PFSK-1 (cell line): ENCODE measurements around the gene PTPRN2.

ENCODE experiments used
- POLR2AphosphoS5 ChIP-seq: IDR thresholded peaks from 2 replicates; pipeline ENCODE4 v1.6.1; 2012; ENCODE audit warnings: low read depth, mild to moderate bottlenecking, control low read depth, low read length, moderate library complexity
- SIN3A ChIP-seq: IDR thresholded peaks from 2 replicates; pipeline ENCODE4 v1.6.1; 2012; ENCODE audit warnings: mild to moderate bottlenecking, low read length, moderate library complexity, borderline replicate concordance; ENCODE audit not compliant: insufficient read depth
- TAF1 ChIP-seq: IDR thresholded peaks from 2 replicates; pipeline ENCODE4 v1.6.1; 2012; ENCODE audit warnings: low read length, control low read depth, borderline replicate concordance; ENCODE audit not compliant: insufficient read depth
- TF ChIP-seq, protein P1 (sequence below), 2 experiments: IDR thresholded peaks; 2 replicates each; pipeline versions ENCODE4 v1.6.1 to v1.8.0; 2011 to 2012; ENCODE audit warnings: low read depth in 2 of 2, low read length in 2 of 2, control low read depth in 1 of 2, inconsistent platforms in 1 of 2, mild to moderate bottlenecking in 1 of 2, moderate library complexity in 1 of 2; ENCODE audit not compliant: insufficient read depth in 1 of 2

DNA sequence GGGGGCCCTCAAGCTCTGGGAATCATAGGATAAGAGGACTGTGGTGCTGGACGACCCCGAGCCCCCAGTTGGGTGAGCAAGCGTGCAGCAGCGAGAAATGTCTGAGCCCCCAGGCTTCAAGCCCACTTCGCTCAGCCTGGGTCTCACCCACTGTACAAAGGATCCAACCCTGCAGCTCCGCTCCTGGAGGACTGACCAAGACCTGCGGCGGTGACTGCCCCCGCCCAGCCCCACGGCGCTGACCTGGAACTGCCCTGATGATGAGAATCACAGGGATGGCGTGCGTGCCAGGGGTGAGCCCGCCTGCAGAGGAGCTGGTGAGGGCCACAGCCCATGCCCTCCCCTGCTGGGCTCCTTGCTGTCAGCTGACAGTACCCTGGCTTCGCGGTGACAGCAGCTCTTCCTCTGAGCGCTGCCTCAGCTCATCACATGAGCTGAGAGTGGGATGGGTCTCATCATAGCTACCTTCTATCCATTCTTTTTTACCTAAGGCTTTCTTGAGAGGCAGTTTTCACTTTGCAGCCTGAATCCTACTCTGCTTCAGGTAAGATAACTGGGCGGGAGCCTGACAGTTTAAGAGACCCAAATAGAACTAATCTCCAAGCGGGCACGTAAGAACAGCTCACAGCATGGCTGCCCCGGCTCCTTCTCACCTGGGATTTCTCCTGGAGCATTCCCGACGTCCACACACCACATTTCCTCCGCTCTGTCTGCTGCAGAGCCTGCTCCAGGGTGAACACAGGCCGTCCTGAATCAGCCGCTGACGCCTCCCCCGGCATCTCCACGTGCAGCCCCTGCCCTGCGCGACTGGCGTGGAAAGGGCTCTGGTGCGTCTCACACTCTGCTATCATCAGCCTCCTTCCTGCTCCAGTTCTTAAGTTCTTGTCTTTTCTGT is 329.9 kb downstream of the PTPRN2 start:
- TF ChIP-seq, protein P1, sequence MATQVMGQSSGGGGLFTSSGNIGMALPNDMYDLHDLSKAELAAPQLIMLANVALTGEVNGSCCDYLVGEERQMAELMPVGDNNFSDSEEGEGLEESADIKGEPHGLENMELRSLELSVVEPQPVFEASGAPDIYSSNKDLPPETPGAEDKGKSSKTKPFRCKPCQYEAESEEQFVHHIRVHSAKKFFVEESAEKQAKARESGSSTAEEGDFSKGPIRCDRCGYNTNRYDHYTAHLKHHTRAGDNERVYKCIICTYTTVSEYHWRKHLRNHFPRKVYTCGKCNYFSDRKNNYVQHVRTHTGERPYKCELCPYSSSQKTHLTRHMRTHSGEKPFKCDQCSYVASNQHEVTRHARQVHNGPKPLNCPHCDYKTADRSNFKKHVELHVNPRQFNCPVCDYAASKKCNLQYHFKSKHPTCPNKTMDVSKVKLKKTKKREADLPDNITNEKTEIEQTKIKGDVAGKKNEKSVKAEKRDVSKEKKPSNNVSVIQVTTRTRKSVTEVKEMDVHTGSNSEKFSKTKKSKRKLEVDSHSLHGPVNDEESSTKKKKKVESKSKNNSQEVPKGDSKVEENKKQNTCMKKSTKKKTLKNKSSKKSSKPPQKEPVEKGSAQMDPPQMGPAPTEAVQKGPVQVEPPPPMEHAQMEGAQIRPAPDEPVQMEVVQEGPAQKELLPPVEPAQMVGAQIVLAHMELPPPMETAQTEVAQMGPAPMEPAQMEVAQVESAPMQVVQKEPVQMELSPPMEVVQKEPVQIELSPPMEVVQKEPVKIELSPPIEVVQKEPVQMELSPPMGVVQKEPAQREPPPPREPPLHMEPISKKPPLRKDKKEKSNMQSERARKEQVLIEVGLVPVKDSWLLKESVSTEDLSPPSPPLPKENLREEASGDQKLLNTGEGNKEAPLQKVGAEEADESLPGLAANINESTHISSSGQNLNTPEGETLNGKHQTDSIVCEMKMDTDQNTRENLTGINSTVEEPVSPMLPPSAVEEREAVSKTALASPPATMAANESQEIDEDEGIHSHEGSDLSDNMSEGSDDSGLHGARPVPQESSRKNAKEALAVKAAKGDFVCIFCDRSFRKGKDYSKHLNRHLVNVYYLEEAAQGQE (IDR thresholded peaks at IDR 0.05; ENCODE audit: insufficient read depth in 1 of 2, low read depth in 2 of 2, low read length in 2 of 2): no peak
- TF ChIP-seq POLR2AphosphoS5 (no peak), TAF1 (no peak), SIN3A (no peak)
